GM21825 (cell line): Measurements from ENCODE around the gene BCL2.
A peak's percentile ranks its signal among the peaks of the same experiment; 100 is the strongest.

Experiments
- ATAC-seq: cut with Tn5 transposase; IDR thresholded peaks from one replicate; pipeline ENCODE4 v1.9.1; 2021; ENCODE audit warnings: mild to moderate bottlenecking, moderate library complexity; ENCODE audit not compliant: unreplicated experiment

The BCL2 gene

DNA sequence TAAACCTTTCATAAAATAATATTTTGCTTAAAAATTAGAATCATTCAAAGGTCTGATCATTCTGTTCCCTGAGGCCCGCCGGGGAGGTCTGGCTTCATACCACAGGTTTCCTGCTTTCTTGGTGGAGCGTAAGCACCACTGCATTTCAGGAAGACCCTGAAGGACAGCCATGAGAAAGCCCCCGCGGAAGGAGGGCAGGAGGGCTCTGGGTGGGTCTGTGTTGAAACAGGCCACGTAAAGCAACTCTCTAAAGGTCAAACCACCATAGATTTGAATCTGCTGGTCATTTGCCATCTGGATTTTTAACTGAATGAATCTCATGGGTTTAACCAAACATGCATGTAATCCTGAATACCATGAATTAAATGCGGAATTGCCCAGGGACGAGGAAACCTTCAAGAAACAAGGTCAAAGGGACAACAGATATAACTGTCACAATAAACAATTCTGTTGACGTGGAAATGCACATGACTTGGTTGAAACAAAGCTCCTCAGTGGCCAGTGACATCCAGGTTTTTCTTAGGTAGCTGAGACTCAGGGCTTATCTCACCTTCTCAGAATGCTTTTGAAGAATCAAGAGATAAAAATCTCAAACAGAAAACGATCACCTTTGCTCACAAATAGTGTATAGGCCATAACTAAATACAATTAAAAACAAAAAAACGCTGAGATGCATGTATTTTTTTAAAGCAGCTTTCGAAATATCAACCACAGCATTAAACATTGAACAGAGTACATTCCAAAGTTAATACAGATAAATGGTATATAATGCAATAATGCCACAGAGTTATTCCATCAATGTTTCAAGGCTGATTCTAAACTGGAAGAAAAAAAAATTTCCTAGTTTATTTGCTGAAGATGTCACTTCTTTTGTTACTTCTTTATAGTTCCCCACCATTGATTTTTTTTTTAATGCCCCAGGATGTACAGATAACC lies 193.2 kb downstream of the BCL2 start:
- ATAC-seq: no peak

DNA sequence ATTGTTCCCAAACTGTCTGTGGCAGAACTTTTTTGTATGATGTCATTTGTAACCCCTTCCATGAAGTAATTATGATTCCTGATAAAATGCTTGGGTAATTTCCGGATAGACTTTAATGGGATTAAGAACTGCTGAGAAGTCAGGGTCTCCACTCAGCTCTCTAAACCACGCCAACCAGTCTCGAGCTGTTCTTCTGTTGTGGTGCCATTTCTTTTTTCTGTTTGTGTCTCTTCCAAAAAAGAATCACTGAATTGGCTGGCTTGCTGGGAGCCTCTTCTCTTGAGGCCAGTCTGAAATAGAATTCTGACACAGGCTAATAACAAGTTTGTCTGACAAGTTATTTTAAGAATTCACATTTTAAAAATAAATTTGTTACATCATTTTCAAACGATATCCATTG lies 198.9 kb downstream of the BCL2 start:
- ATAC-seq: no peak

DNA sequence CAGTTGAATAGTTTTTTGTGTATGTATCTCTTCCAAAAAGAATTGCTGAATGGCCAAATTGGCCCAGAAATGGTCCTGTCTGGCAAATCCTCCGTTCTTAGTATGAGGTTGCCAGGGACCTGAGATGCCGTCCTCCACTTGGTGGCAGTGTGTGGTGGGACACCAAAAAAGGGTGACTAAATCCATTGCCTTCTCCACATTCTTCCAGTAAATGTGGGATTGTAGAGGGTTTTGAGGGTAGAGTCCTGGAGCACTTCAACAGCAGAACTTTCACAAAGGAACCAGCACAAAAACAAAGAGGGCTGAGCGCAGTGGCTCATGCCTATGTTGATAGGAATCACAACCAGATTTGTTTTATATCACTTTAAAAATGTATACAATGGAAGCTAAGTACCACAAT lies 199.9 kb downstream of the BCL2 start:
- ATAC-seq: no peak

- ATAC-seq: no peak
These were observed 205.5 kb downstream of the BCL2 start for GRCh38 chr18:63113899-63114565.

GRCh38 chr18:63112706-63113105 lies 206.9 kb downstream of the BCL2 start:
- no peak for ATAC-seq

DNA sequence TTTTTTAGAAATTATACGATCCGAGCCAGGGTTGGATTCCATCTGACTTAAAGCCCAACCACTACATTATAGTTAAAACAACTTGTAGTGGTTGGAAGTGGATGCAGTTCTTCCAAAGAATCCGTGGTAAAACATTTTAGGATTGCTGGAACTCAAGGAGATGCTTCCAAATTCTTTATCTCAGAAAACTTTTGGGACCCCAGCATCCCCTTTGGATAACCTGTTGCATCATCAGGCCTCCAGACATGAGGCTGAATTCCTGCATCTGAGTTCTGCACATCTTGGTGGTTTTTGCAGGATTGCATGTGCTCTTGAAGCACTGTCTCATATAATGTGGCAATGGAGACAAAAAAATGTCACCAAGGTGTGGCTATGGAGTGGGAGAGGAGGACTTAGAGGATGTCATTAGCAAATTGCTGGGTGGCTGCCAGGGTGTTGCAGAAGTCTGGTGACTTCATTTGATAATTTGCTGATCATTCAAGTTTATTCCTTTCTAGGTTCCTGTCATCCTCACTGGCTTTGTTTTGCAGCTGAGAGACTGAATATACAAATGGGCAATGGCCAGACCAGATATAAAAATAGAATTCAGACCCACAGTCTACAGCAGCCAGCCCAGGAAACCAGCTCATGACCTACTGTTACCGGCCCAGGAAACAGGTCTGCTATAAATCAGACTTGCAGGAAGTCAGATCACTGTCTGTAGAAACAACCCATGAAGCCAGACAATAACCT lies 207.7 kb downstream of the BCL2 start:
- ATAC-seq: no peak

DNA sequence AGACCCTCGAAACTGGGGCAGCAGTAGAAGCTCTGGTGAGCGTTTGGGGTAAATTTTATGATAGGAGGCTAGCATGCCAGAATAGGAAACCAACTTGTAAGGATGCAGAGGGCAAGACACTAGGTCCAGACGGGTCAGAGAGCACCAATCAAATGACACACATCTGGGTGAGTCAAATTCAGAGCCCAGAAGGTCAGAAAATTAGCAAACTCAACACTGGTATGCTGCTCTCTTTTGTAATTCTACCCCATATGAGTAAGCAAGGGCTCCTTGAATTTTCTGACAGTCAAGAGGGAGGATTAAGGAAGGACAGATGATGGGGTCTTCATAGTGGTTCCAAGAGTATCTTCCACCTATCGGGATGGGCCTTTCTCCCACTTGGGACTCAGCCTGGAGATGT lies 209.8 kb downstream of the BCL2 start:
- no peak for ATAC-seq

DNA sequence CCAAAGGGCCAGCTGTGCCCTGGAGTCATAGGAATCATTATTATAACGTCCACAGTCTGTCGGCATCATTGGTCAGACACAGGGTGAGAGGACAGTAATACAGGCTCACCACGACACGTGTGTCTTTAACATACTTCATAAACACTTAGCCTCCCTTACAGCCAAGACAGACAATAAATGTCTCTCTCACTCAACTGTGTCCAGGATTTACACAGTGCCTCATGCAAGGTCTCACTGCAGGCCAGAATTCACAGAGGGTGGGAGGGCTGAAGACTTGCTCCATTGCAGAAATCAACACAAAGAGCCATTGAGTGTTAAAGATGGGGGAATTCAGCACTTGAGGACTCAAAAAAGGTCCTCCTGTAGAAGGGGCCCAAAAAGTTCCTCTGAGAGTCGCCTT lies 210.5 kb downstream of the BCL2 start:
- ATAC-seq: no peak

DNA sequence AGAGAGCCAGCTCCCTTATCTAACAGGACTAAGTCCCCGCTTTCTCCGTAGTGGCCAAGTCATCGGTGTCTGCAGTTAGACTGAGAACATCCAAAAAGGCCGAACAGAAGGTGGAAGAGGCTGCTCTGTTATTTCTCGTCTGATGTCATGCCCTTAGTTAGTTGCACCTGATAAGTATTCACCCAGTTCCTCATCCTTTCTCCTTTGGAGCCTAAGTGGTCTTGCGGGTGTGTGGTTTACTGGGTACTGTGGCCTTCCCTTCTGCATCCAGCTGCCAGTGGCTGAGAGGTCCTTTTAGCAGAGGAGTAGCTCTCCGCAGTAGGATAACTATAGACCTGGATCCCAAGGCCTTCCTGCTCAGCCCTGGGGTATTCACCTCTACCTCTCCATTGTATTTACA lies 211.6 kb downstream of the BCL2 start:
- no peak for ATAC-seq

GRCh38 chr18:63107171-63107845 lies 212.3 kb downstream of the BCL2 start:
- no peak for ATAC-seq

GRCh38 chr18:63106727-63107126 lies 212.8 kb downstream of the BCL2 start:
- ATAC-seq: peak; percentile 40

DNA sequence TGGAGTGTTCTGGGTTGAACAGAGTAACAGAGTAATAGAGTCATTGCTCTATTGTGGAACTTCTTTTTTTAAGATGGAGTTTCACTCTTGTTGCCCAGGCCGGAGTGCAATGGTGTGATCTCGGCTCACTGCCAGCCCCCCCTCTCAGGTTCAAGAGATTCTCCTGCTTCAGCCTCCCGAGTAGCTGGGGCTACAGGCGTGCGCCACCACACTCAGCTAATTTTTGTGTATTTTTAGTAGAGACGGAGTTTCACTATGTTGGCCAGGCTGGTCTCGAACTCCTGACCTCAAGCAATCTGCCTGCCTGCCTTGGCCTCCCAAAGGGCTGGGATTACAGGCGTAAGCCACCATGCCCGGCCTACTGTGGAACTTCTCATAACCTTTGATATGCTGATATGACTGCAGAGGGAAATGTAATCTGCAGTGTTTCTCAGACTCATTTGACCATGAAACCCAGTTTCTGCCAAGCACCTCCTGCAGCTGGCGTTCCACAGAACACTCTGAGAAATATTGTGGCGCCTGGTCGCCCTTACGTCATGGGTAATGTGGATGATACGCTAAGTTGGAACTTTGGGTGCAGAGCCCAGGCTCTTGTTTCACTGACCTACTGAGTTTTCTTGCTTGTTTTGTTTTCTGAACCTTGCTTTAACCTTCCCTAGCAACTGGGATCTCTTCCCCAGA lies 213.8 kb downstream of the BCL2 start:
- peak; percentile 70 for ATAC-seq

GRCh38 chr18:63104868-63105267 lies 214.7 kb downstream of the BCL2 start:
- no peak for ATAC-seq

- ATAC-seq: no peak
These were observed 216.4 kb downstream of the BCL2 start for GRCh38 chr18:63102941-63103744.

DNA sequence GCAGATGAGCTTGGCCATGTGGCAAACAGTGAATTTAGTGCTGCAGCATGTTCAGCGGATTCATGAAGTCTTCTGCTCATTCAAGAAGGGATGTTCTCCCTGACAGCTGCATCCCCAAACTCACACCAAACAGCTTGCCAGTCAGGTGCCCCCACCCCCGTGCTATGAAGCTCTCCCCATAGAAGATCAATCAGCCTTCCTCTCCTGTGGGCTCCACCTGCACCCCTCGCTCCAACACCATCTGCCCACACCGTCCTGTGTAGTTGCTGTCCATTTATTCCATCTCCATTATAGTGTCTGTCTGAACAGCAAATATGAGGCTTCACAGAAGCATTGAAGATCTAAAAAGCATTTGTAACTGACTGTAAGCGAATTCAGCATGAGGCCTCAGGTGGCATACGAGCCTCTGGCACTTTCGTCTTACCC lies 218.9 kb downstream of the BCL2 start:
- no peak for ATAC-seq

- peak; percentile 65 for ATAC-seq
These were observed 219.5 kb downstream of the BCL2 start for GRCh38 chr18:63099848-63100629.

DNA sequence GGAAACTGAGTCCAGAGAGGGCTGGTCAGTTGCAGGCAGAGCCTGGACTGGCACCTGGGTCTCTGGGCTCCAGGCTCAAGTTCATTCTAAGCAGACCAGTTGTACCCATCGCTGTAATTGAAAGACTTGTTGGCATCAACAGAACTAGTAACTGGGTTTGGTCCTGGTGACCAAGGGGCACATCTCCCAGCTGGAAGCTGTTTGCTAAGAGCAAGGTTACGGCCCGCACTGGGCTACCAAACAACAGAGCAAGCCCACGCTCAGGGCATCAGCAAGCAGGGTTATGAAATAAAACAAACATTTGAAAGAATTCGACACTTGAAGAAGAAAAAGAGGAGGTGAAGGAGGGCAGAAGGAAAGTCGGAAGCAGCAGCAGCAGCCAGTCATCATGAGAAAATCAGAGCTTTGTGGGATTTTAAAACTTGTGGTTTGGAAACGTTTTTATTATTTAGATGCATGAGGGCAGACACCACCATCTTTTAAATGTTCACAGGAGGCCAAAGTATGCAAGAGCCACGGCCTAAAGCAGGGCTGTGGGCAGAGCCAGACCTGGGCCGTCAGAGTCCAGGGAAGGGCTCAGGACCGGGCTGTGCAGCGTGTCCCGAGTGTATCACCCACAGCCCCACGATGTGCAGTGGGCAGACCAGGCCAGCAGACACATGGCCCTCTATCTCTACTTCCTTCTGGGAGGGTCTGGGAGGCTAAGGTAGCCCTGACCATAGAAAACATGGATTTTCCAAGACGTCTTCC lies 220.3 kb downstream of the BCL2 start:
- ATAC-seq: no peak
